ENCODE measurements around the gene AOAH.
"Not testable (repeated sequence)": the region's sequence is repeated elsewhere in the genome, so short reads cannot be mapped to it uniquely, and the experiment has no call there.

The AOAH gene

GRCh38 chr7:36653008-36653662, 71.2 kb downstream of the AOAH start:
- no peak for DNase-seq
- no peaks in the 10 kb centered on the region for H3K36me3 ChIP-seq
- H3K27me3 ChIP-seq (ENCODE audit: insufficient read depth, low read depth, severe bottlenecking) = no peaks in the 10 kb centered on the region
- H3K27ac ChIP-seq = no peak overlapping the region
- H3K4me3 ChIP-seq (ENCODE audit: low read depth, low read length) = no peak overlapping the region
- H3K9me3 ChIP-seq (ENCODE audit: severe bottlenecking) = no peaks in the 10 kb centered on the region
- TF ChIP-seq, protein P1, sequence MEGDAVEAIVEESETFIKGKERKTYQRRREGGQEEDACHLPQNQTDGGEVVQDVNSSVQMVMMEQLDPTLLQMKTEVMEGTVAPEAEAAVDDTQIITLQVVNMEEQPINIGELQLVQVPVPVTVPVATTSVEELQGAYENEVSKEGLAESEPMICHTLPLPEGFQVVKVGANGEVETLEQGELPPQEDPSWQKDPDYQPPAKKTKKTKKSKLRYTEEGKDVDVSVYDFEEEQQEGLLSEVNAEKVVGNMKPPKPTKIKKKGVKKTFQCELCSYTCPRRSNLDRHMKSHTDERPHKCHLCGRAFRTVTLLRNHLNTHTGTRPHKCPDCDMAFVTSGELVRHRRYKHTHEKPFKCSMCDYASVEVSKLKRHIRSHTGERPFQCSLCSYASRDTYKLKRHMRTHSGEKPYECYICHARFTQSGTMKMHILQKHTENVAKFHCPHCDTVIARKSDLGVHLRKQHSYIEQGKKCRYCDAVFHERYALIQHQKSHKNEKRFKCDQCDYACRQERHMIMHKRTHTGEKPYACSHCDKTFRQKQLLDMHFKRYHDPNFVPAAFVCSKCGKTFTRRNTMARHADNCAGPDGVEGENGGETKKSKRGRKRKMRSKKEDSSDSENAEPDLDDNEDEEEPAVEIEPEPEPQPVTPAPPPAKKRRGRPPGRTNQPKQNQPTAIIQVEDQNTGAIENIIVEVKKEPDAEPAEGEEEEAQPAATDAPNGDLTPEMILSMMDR (IDR thresholded peaks at IDR 0.05; ENCODE audit: low read depth, low read length) = no peak

DNA sequence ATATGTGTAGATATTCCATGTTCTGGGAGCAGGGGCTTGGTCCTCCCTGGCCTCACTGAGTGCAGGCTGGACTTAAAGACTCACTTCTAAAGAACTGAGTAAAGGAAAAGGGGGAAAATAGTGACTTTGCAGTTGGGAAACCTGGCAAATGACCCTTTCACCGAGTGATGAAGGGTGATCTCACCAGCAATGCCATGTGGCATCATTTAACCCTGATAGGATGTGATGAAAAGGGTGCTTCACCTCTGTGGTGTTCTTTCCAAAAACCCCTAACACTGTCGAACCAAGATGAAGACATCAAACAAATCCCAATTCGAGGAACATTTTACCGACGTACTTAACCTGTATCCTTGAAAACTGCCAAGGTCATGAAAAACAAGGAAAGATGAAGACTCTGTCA, 71.9 kb downstream of the AOAH start:
- no peak for DNase-seq
- no peak overlapping the region for H3K27ac ChIP-seq
- no peak overlapping the region for H3K4me3 ChIP-seq (ENCODE audit: low read depth, low read length)

DNA sequence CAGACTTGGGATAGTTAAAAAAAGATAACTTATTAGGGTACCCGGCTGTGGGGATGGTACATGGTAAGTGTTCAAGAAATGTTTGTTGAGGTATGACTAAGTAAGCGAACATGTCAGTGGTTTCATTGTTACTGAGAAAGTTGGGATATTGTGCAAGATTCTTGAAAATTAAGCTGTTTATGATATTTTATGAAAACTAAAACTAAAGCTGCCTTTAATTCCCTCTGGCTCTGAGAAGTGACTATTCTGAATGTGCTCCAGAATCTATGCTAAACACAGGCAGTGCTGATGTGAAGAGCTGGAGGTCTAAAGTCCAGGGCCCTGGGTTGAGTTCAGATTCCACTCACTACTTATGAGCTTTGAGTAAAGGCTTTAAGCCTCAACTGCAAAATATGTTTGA, 72.9 kb downstream of the AOAH start:
- DNase-seq = no peak
- H3K27ac ChIP-seq = no peak overlapping the region

More for the DNA sequence above, 71.9 kb downstream of the AOAH start:
- no peaks in the 10 kb centered on the region for H3K27me3 ChIP-seq (ENCODE audit: insufficient read depth, low read depth, severe bottlenecking)
- no peaks in the 10 kb centered on the region for H3K9me3 ChIP-seq (ENCODE audit: severe bottlenecking)
- TF ChIP-seq, protein P1 (IDR thresholded peaks at IDR 0.05; ENCODE audit: low read depth, low read length) = no peak
- no peaks in the 10 kb centered on the region for H3K36me3 ChIP-seq

GRCh38 chr7:36650766-36651312, 73.5 kb downstream of the AOAH start:
- Histone ChIP-seq H3K4me3 (ENCODE audit: low read depth, low read length) (no peak overlapping the region), H3K27ac (no peak overlapping the region), H3K27me3 (ENCODE audit: insufficient read depth, low read depth, severe bottlenecking) (no peaks in the 10 kb centered on the region), H3K9me3 (ENCODE audit: severe bottlenecking) (no peaks in the 10 kb centered on the region), H3K36me3 (no peaks in the 10 kb centered on the region)
- TF ChIP-seq, protein P1 (IDR thresholded peaks at IDR 0.05; ENCODE audit: low read depth, low read length) = no peak
- no peak for DNase-seq

More for the DNA sequence above, 72.9 kb downstream of the AOAH start:
- no peaks in the 10 kb centered on the region for H3K9me3 ChIP-seq (ENCODE audit: severe bottlenecking)
- no peak overlapping the region for H3K4me3 ChIP-seq (ENCODE audit: low read depth, low read length)
- H3K27me3 ChIP-seq (ENCODE audit: insufficient read depth, low read depth, severe bottlenecking) = no peaks in the 10 kb centered on the region
- no peaks in the 10 kb centered on the region for H3K36me3 ChIP-seq
- TF ChIP-seq, protein P1 (IDR thresholded peaks at IDR 0.05; ENCODE audit: low read depth, low read length) = no peak

DNA sequence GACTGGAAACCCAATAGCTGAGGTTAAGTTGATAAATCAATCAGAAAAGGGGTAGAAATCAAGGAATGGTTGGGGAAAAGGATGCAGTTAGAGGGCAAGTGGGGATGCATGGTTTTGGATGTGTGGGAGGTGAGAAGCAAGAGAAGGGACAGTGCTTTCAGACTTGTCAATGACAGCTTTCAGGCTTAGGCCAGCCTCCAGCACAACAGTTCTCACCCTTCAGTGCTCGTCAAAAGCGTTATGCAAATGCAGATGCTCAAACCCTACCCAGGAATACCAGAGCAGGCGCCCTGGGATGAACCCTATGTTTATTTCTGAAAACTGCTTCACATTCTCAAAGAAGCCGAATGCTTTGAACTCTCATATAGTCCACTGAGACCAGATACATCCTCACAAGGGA, 74.0 kb downstream of the AOAH start:
- no peak overlapping the region for H3K27ac ChIP-seq
- no peaks in the 10 kb centered on the region for H3K9me3 ChIP-seq (ENCODE audit: severe bottlenecking)
- no peak overlapping the region for H3K4me3 ChIP-seq (ENCODE audit: low read depth, low read length)

GRCh38 chr7:36649319-36649718, 75.0 kb downstream of the AOAH start:
- H3K9me3 ChIP-seq (ENCODE audit: severe bottlenecking); H3K36me3 ChIP-seq; H3K27me3 ChIP-seq (ENCODE audit: insufficient read depth, low read depth, severe bottlenecking); DNase-seq; H3K27ac ChIP-seq; H3K4me3 ChIP-seq (ENCODE audit: low read depth, low read length): not testable (repeated sequence)

More for the DNA sequence above, 74.0 kb downstream of the AOAH start:
- H3K27me3 ChIP-seq (ENCODE audit: insufficient read depth, low read depth, severe bottlenecking) = no peaks in the 10 kb centered on the region
- TF ChIP-seq, protein P1 (IDR thresholded peaks at IDR 0.05; ENCODE audit: low read depth, low read length) = no peak
- H3K36me3 ChIP-seq = no peaks in the 10 kb centered on the region
- DNase-seq = no peak

All from WERI-Rb-1 (cell line).